ENCODE data around the gene ZBTB44. TPM values are rescaled to one million over a fixed set of nuclear protein-coding genes. Genes with fewer than 3 reads are reported as not detected.
"Not testable (repeated sequence)": the region's sequence is repeated elsewhere in the genome, so short reads cannot be mapped to it uniquely, and the experiment has no call there.

Gene ZBTB44
- total RNA-seq, 2 donors from 2014 or later, result 27.7 to 48.5 TPM

GRCh38 chr11:130340671-130341319 lies 26.1 kb upstream of the ZBTB44 start:
- no peak overlapping the region for H3K4me3 ChIP-seq
- no peak for TF ChIP-seq CTCF (IDR thresholded peaks at IDR 0.05)

GRCh38 chr11:130338667-130339066 lies 23.9 kb upstream of the ZBTB44 start:
- no peak for DNase-seq (ENCODE audit: low spot score)
- Histone ChIP-seq H3K9me3 (no peaks in the 10 kb centered on the region), H3K27me3 (no peaks in the 10 kb centered on the region), H3K4me3 (no peak overlapping the region), H3K4me1 (no peaks in the 10 kb centered on the region), H3K36me3 (no peaks in the 10 kb centered on the region), H3K27ac (no peak overlapping the region)
- no peak for TF ChIP-seq CTCF (IDR thresholded peaks at IDR 0.05)

More at GRCh38 chr11:130340671-130341319, 26.1 kb upstream of the ZBTB44 start:
- no peak for DNase-seq (ENCODE audit: low spot score)
- Histone ChIP-seq H3K4me1 (no peaks in the 10 kb centered on the region), H3K9me3 (no peaks in the 10 kb centered on the region), H3K27ac (no peak overlapping the region), H3K36me3 (no peaks in the 10 kb centered on the region), H3K27me3 (no peaks in the 10 kb centered on the region)

GRCh38 chr11:130337281-130338089 lies 22.8 kb upstream of the ZBTB44 start:
- H3K4me1 ChIP-seq, result no peaks in the 10 kb centered on the region
- no peak overlapping the region for H3K27ac ChIP-seq
- no peak overlapping the region for H3K4me3 ChIP-seq
- TF ChIP-seq CTCF (IDR thresholded peaks at IDR 0.05), result no peak
- H3K27me3 ChIP-seq, result no peaks in the 10 kb centered on the region
- no peaks in the 10 kb centered on the region for H3K9me3 ChIP-seq
- H3K36me3 ChIP-seq, result no peaks in the 10 kb centered on the region
- DNase-seq (ENCODE audit: low spot score), result no peak

- not testable (repeated sequence) for H3K4me3 ChIP-seq; H3K36me3 ChIP-seq; H3K27ac ChIP-seq; DNase-seq (ENCODE audit: low spot score); H3K27me3 ChIP-seq; H3K9me3 ChIP-seq; H3K4me1 ChIP-seq
These were observed 16.7 kb upstream of the ZBTB44 start for GRCh38 chr11:130331397-130331796.

GRCh38 chr11:130330101-130330684 lies 15.5 kb upstream of the ZBTB44 start:
- TF ChIP-seq CTCF (IDR thresholded peaks at IDR 0.05), result no peak
- H3K27me3 ChIP-seq, result no peaks in the 10 kb centered on the region
- no peaks in the 10 kb centered on the region for H3K36me3 ChIP-seq
- no peak overlapping the region for H3K4me3 ChIP-seq
- H3K27ac ChIP-seq, result no peak overlapping the region
- no peak for DNase-seq (ENCODE audit: low spot score)
- H3K4me1 ChIP-seq, result no peaks in the 10 kb centered on the region
- H3K9me3 ChIP-seq, result no peaks in the 10 kb centered on the region

GRCh38 chr11:130328420-130328819 lies 13.7 kb upstream of the ZBTB44 start:
- Histone ChIP-seq H3K9me3 (no peaks in the 10 kb centered on the region), H3K36me3 (no peaks in the 10 kb centered on the region), H3K4me3 (no peak overlapping the region), H3K27ac (no peak overlapping the region), H3K27me3 (no peaks in the 10 kb centered on the region), H3K4me1 (no peaks in the 10 kb centered on the region)
- DNase-seq (ENCODE audit: low spot score), result no peak
- TF ChIP-seq CTCF (IDR thresholded peaks at IDR 0.05), result no peak

All from right atrium auricular region (tissue), 2 donors.